HG02981 (cell line): ENCODE data around the gene CCDC34.

Source experiments
- ATAC-seq: cut with Tn5 transposase; IDR thresholded peaks from one replicate; pipeline ENCODE4 v1.9.1; 2021; ENCODE audit warnings: mild to moderate bottlenecking, moderate library complexity; ENCODE audit not compliant: unreplicated experiment

CCDC34 gene

GRCh38 chr11:27392278-27393114, 29.5 kb upstream of the CCDC34 start:
- ATAC-seq = no peak

- no peak for ATAC-seq
Observed at GRCh38 chr11:27391331-27392015, 28.5 kb upstream of the CCDC34 start.

GRCh38 chr11:27390318-27391295, 27.6 kb upstream of the CCDC34 start:
- ATAC-seq = no peak

GRCh38 chr11:27388869-27389268, 25.9 kb upstream of the CCDC34 start:
- ATAC-seq = no peak

GRCh38 chr11:27388001-27388400, 25.0 kb upstream of the CCDC34 start:
- no peak for ATAC-seq

- no peak for ATAC-seq
Observed at GRCh38 chr11:27387362-27387761, 24.3 kb upstream of the CCDC34 start.

GRCh38 chr11:27386181-27386845, 23.3 kb upstream of the CCDC34 start:
- ATAC-seq = no peak

- ATAC-seq = no peak
Observed at GRCh38 chr11:27385245-27385644, 22.2 kb upstream of the CCDC34 start.

GRCh38 chr11:27384227-27384626, 21.2 kb upstream of the CCDC34 start:
- no peak for ATAC-seq

- ATAC-seq = no peak
Observed at GRCh38 chr11:27383645-27384044, 20.6 kb upstream of the CCDC34 start.

GRCh38 chr11:27381238-27381666, 18.2 kb upstream of the CCDC34 start:
- ATAC-seq = no peak

GRCh38 chr11:27380771-27381170, 17.8 kb upstream of the CCDC34 start:
- ATAC-seq = no peak

GRCh38 chr11:27379449-27379848, 16.4 kb upstream of the CCDC34 start:
- ATAC-seq = no peak

- ATAC-seq = no peak
Observed at GRCh38 chr11:27375370-27375769, 12.4 kb upstream of the CCDC34 start.

- ATAC-seq = no peak
Observed at GRCh38 chr11:27373856-27374602, 11.0 kb upstream of the CCDC34 start.

- no peak for ATAC-seq
Observed at GRCh38 chr11:27373392-27373791, 10.4 kb upstream of the CCDC34 start.

GRCh38 chr11:27372164-27372563, 9.1 kb upstream of the CCDC34 start:
- ATAC-seq = no peak

GRCh38 chr11:27371489-27371888, 8.5 kb upstream of the CCDC34 start:
- ATAC-seq = no peak

GRCh38 chr11:27370374-27370773, 7.4 kb upstream of the CCDC34 start:
- no peak for ATAC-seq

GRCh38 chr11:27367881-27368280, 4.9 kb upstream of the CCDC34 start:
- no peak for ATAC-seq
